HCT116 (cell line): Measurements from ENCODE around the gene ZBED5. TPM values are rescaled to one million over a fixed set of nuclear protein-coding genes. Genes with fewer than 3 reads are reported as not detected.

Experiments
- ATAC-seq: fragments of 200-7000 bp; cut with Tn5 transposase; 2 replicates; pipeline ENCODE4 v1.9.1; 2020; ENCODE audit warnings: mild to moderate bottlenecking, moderate library complexity
- BruUV-seq: library from RNA; stranded (reverse); fragments of 400-500 nt; replicated peaks from 2 replicates; lab custom pipeline; 2021; lab: Mats Ljungman, UMichigan
- CTCF ChIA-PET: fragments of 300-600 bp; sonication (Branson Sonifier 250); formaldehyde crosslinking; loops from one replicate; lab custom pipeline; 2021; ENCODE audit warnings: antibody characterized with exemption; lab: Charles Lee
- POLR2A ChIA-PET: fragments of 300-600, 350-600 bp; sonication (Branson Sonifier 250); formaldehyde crosslinking; loops from one replicate; lab custom pipeline; 2021; ENCODE audit warnings: antibody characterized with exemption; lab: Charles Lee
- RAD21 ChIA-PET, 2 experiments: fragments of 300-600 bp; sonication (Branson Sonifier 250); formaldehyde crosslinking; loops; one replicate each; lab custom pipeline; 2023; ENCODE audit warnings: low total read pairs in 2 of 2; ENCODE audit not compliant: uncharacterized antibody in 2 of 2, unreplicated experiment in 2 of 2, low non-redundant PET in 1 of 2; lab: Charles Lee
- DNase-seq: peaks from one replicate; pipeline ENCODE4 v3.0.0-alpha.2; 2010; ENCODE audit warnings: low read depth, low spot score
- H2AFZ ChIP-seq: fragments of 200-600 bp; shearing (Covaris generic), sonication (generic); 2 replicates; pipeline ENCODE4 v1.6.1; 2017; ENCODE audit warnings: low read depth, mixed run types, mixed read lengths, antibody characterized with exemption, low read length; ENCODE audit not compliant: poor library complexity, severe bottlenecking
- H3K27ac ChIP-seq: 2 replicates; pipeline ENCODE4 v1.5.1; 2012; ENCODE audit warnings: low read depth, low read length
- H3K27me3 ChIP-seq: fragments of 200-600 bp; sonication (generic); 2 replicates; pipeline ENCODE4 v1.6.1; 2016; ENCODE audit warnings: mixed run types, low read length, mixed read lengths; ENCODE audit not compliant: insufficient read depth
- H3K36me3 ChIP-seq, 2 experiments: fragments of 200-500 bp in 1 of 2; fragments of 200-600 bp in 1 of 2; sonication (Bioruptor generic) in 1 of 2; sonication (generic) in 1 of 2; 2 replicates each; pipeline versions ENCODE4 v1.5.1 to v1.6.1; 2014 to 2016; ENCODE audit warnings: low read length in 2 of 2, inconsistent platforms in 1 of 2, mixed read lengths in 1 of 2, mixed run types in 1 of 2; ENCODE audit not compliant: insufficient read depth in 2 of 2, control insufficient read depth in 1 of 2
- H3K4me1 ChIP-seq, 2 experiments: fragments of 200-600 bp in 1 of 2; sonication (generic) in 1 of 2; 2 replicates each; pipeline versions ENCODE4 v1.5.1 to v1.6.1; 2012 to 2017; ENCODE audit warnings: low read length in 2 of 2, inconsistent platforms in 1 of 2, mild to moderate bottlenecking in 1 of 2, mixed read lengths in 1 of 2, mixed run types in 1 of 2, moderate library complexity in 1 of 2; ENCODE audit not compliant: insufficient read depth in 2 of 2, control insufficient read depth in 1 of 2
- H3K4me2 ChIP-seq: fragments of 200-600 bp; sonication (generic); 2 replicates; pipeline ENCODE4 v1.6.1; 2017; ENCODE audit warnings: mixed run types, low read length, mixed read lengths
- H3K4me3 ChIP-seq, 2 experiments: fragments of 200-600 bp in 1 of 2; sonication (generic) in 1 of 2; replicated peaks in 1 of 2; 2 replicates each; pipeline ENCODE4 v1.5.1; 2011 to 2016; ENCODE audit warnings: low read length in 2 of 2, control low read depth in 1 of 2, low read depth in 1 of 2, mild to moderate bottlenecking in 1 of 2, mixed read lengths in 1 of 2, mixed run types in 1 of 2
- H3K79me2 ChIP-seq: fragments of 200-600 bp; sonication (generic); 2 replicates; pipeline ENCODE4 v1.6.1; 2017; ENCODE audit warnings: mild to moderate bottlenecking, mixed run types, low read length, moderate library complexity, mixed read lengths; ENCODE audit not compliant: insufficient read depth
- H3K9ac ChIP-seq: fragments of 200-600 bp; sonication (generic); 2 replicates; pipeline ENCODE4 v1.6.1; 2016; ENCODE audit warnings: low read length, mixed read lengths
- H3K9me2 ChIP-seq: fragments of 200-600 bp; sonication (generic), shearing (Covaris generic); 2 replicates; pipeline ENCODE4 v1.6.1; 2017; ENCODE audit warnings: mixed run types, mild to moderate bottlenecking, moderate library complexity; ENCODE audit not compliant: insufficient read depth
- H3K9me3 ChIP-seq, 2 experiments: fragments of 200-500 bp in 1 of 2; fragments of 200-600 bp in 1 of 2; sonication (Bioruptor generic) in 1 of 2; sonication (generic) in 1 of 2; 2 replicates each; pipeline ENCODE4 v1.6.1; 2014 to 2017; ENCODE audit warnings: low read length in 2 of 2, mixed read lengths in 2 of 2, inconsistent platforms in 1 of 2, low read depth in 1 of 2, mild to moderate bottlenecking in 1 of 2, mixed run types in 1 of 2, moderate library complexity in 1 of 2; ENCODE audit not compliant: control insufficient read depth in 1 of 2, insufficient read depth in 1 of 2
- H4K20me1 ChIP-seq: fragments of 200-600 bp; sonication (generic), shearing (Covaris generic); 2 replicates; pipeline ENCODE4 v1.6.1; 2017; ENCODE audit warnings: mixed run types, mild to moderate bottlenecking, moderate library complexity; ENCODE audit not compliant: insufficient read depth
- CEBPB ChIP-seq: IDR thresholded peaks from 2 replicates; pipeline ENCODE4 v1.6.1; 2012; ENCODE audit warnings: low read depth
- EZH2 ChIP-seq: fragments of 200-600 bp; sonication (generic); IDR thresholded peaks from 2 replicates; pipeline ENCODE4 v1.6.1; 2017; ENCODE audit warnings: antibody characterized with exemption, mixed run types
- EZH2phosphoT487 ChIP-seq: fragments of 200-600 bp; IDR thresholded peaks from 2 replicates; pipeline ENCODE4 v1.6.1; 2018; ENCODE audit warnings: antibody characterized with exemption, borderline replicate concordance
- FOSL1 ChIP-seq: IDR thresholded peaks from 2 replicates; pipeline ENCODE4 v1.6.1; 2012; ENCODE audit warnings: low read depth
- JUND ChIP-seq: IDR thresholded peaks from 2 replicates; pipeline ENCODE4 v1.6.1; 2012
- POLR2A ChIP-seq: IDR thresholded peaks from 2 replicates; pipeline ENCODE4 v1.7.0; 2011; ENCODE audit warnings: borderline replicate concordance; ENCODE audit not compliant: insufficient read depth, insufficient read length; ENCODE audit errors: extremely low read depth
- RAD21 ChIP-seq: IDR thresholded peaks from 2 replicates; pipeline ENCODE4 v1.6.1; 2012; ENCODE audit warnings: low read depth, mild to moderate bottlenecking
- REST ChIP-seq: IDR thresholded peaks from 2 replicates; pipeline ENCODE4 v1.6.1; 2012; ENCODE audit warnings: low read depth
- SIN3A ChIP-seq: IDR thresholded peaks from 2 replicates; pipeline ENCODE4 v1.6.1; 2012; ENCODE audit warnings: low read depth
- SP1 ChIP-seq: IDR thresholded peaks from 2 replicates; pipeline ENCODE4 v1.6.1; 2012; ENCODE audit warnings: low read depth
- intact Hi-C: fragments of 100-400 bp; cut with micrococcal nuclease; formaldehyde crosslinking; loops from 2 replicates; pipeline ENCODE4 v1.10.0; 2022
- total RNA-seq: library from RNA; stranded (reverse); gene quantifications from one replicate; pipeline ENCODE4 v1.2.1, GENCODE V29; 2021; ENCODE audit not compliant: unreplicated experiment
- TF ChIP-seq, protein P1 (sequence below): IDR thresholded peaks from 2 replicates; pipeline ENCODE4 v1.6.1; 2011; ENCODE audit warnings: mild to moderate bottlenecking, low read length, moderate library complexity; ENCODE audit not compliant: insufficient replicate concordance; ENCODE audit errors: extremely low read depth
- TF ChIP-seq, protein P2 (sequence below): IDR thresholded peaks from 2 replicates; pipeline ENCODE4 v1.6.1; 2012
- TF ChIP-seq, protein P3 (sequence below), 3 experiments: fragments of 200-600 bp in 1 of 3; sonication (generic) in 1 of 3; IDR thresholded peaks in 2 of 3; conservative IDR thresholded peaks in 1 of 3; 2 replicates each; pipeline ENCODE4 v1.5.1; 2012 to 2017; ENCODE audit warnings: low read depth in 2 of 3, low read length in 2 of 3, antibody characterized with exemption in 1 of 3, borderline replicate concordance in 1 of 3, control low read depth in 1 of 3, mild to moderate bottlenecking in 1 of 3, mixed read lengths in 1 of 3, mixed run types in 1 of 3, moderate library complexity in 1 of 3; ENCODE audit not compliant: insufficient read depth in 1 of 3

Gene ZBED5
- total RNA-seq, 1 experiment from 2014 or later: 26.8 TPM

- ATAC-seq (no peak), DNase-seq (no peak)
- no peaks in the 10 kb centered on the region for H3K9me3 ChIP-seq
- ChIA-PET CTCF (no interaction called here), POLR2A (interaction anchor here (1.2 kb wide), 1 partner anchor 52 kb away, joined by 5 read pairs; the partner anchor contains the start of gene EIF4G2), RAD21 (no interaction called here)
- H3K4me1 ChIP-seq: peaks cover 0 to 19% of the 10 kb centered on the region in 2 experiments; a peak in 2 of 4 replicates
- no peak for TF ChIP-seq RAD21
- TF ChIP-seq EZH2: no peak
- TF ChIP-seq, protein P1, sequence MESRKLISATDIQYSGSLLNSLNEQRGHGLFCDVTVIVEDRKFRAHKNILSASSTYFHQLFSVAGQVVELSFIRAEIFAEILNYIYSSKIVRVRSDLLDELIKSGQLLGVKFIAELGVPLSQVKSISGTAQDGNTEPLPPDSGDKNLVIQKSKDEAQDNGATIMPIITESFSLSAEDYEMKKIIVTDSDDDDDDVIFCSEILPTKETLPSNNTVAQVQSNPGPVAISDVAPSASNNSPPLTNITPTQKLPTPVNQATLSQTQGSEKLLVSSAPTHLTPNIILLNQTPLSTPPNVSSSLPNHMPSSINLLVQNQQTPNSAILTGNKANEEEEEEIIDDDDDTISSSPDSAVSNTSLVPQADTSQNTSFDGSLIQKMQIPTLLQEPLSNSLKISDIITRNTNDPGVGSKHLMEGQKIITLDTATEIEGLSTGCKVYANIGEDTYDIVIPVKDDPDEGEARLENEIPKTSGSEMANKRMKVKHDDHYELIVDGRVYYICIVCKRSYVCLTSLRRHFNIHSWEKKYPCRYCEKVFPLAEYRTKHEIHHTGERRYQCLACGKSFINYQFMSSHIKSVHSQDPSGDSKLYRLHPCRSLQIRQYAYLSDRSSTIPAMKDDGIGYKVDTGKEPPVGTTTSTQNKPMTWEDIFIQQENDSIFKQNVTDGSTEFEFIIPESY: no peak
- no peak for TF ChIP-seq JUND
- TF ChIP-seq FOSL1: no peak
- no peak for TF ChIP-seq REST
- TF ChIP-seq, protein P2, sequence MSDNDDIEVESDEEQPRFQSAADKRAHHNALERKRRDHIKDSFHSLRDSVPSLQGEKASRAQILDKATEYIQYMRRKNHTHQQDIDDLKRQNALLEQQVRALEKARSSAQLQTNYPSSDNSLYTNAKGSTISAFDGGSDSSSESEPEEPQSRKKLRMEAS: no peak
- TF ChIP-seq CEBPB: no peak
- TF ChIP-seq EZH2phosphoT487: no peak
- no peak for TF ChIP-seq SIN3A
- no peak for TF ChIP-seq SP1
- TF ChIP-seq POLR2A: no peak
- TF ChIP-seq, protein P3, sequence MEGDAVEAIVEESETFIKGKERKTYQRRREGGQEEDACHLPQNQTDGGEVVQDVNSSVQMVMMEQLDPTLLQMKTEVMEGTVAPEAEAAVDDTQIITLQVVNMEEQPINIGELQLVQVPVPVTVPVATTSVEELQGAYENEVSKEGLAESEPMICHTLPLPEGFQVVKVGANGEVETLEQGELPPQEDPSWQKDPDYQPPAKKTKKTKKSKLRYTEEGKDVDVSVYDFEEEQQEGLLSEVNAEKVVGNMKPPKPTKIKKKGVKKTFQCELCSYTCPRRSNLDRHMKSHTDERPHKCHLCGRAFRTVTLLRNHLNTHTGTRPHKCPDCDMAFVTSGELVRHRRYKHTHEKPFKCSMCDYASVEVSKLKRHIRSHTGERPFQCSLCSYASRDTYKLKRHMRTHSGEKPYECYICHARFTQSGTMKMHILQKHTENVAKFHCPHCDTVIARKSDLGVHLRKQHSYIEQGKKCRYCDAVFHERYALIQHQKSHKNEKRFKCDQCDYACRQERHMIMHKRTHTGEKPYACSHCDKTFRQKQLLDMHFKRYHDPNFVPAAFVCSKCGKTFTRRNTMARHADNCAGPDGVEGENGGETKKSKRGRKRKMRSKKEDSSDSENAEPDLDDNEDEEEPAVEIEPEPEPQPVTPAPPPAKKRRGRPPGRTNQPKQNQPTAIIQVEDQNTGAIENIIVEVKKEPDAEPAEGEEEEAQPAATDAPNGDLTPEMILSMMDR (IDR thresholded peaks at IDR 0.05 in 2 of 3, conservative IDR thresholded peaks at IDR 0.05 in 1 of 3; ENCODE audit: borderline replicate concordance in 1 of 3, insufficient read depth in 1 of 3, low read depth in 2 of 3, low read length in 2 of 3): no peak
- no peaks in the 10 kb centered on the region for H3K9me2 ChIP-seq
- H3K4me2 ChIP-seq: no peak overlapping the region
- no peaks in the 10 kb centered on the region for H4K20me1 ChIP-seq
- no peaks in the 10 kb centered on the region for H3K27me3 ChIP-seq
- no TSS peak for BruUV-seq
- H3K79me2 ChIP-seq: peaks cover 40% of the 10 kb centered on the region
- H2AFZ ChIP-seq: no peak overlapping the region
- H3K27ac ChIP-seq: no peak overlapping the region
- H3K4me3 ChIP-seq: no peak overlapping the region
- no peaks in the 10 kb centered on the region for H3K36me3 ChIP-seq
- H3K9ac ChIP-seq: no peak overlapping the region
- intact Hi-C loops: no loop called here
Measured at GRCh38 chr11:10861047-10861446, 3.2 kb upstream of the ZBED5 start.
